GM04503 (cell line): ENCODE measurements around the gene HAO1.
"Not testable (repeated sequence)": the region's sequence is repeated elsewhere in the genome, so short reads cannot be mapped to it uniquely, and the experiment has no call there.

ENCODE experiments used
- DNase-seq: peaks from one replicate; pipeline ENCODE4 v3.0.0-alpha.2; 2012; ENCODE audit warnings: low read depth

The HAO1 gene

DNA sequence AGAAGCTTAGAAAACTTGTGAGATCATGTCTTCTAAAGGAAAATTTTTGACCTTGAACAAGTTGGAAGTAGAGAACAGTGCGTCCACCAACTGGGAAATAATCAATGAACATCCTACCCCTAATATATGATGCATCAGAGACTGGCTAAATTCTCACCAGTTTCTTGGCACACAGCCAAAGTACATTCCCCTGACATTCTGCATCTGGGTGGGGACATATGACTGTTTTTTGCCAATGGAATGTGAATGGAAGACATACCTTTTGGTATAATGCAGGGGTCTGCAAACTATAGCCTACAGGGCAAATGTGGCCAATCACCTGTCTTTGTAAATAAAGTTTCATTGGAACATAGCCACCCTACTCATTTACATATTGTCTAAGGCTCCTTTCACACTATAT is 84.7 kb downstream of the HAO1 start:
- DNase-seq: no peak

DNA sequence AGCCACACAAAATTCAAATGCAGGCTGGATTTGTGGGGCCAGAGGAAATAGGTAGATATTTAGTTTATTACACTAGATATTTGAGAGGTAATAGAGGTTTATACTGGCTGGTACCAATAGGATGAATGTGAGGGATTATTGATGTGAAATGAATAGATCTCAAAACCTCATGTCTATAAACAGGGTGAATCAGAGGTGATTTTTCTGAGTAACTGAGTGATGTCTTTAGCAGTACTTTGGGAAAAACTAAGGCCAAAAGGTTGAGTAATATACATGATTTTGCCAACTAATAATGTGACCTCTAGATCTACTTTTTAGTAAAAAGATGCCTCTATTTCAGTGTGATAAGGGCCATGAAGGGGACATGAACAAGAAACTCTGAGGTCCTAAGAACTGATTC is 86.8 kb downstream of the HAO1 start:
- no peak for DNase-seq

DNA sequence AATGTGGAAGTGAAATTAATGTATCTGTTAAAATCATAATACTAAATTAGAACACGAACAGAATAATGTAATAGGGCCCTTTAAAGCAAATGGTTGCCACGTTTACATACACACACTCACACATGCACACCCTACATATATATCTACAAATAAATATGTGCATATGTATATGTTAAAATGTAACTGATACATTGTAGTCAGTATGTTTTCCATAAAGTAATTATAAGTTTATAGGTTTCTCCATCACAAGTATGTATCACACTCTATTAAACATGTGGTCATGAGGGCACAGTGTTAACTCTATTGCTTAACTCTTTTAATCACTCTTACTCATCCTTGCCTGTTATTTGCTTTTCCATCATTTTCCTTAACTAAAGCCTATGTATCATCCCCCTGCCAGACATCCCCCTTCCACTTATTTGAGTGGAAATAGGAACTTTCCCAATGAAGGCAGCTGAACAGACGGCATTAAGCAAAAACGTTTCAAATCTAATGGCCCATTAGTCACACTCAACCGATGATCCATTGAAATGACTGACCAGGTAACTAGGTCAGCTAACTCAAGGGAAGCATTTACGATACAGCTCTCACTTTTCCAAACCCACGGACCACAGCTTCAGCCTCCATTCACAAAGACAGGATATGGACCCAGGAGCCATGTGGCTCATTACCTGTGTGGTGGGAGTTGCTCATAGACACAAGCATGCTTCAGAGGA is 89.3 kb downstream of the HAO1 start:
- no peak for DNase-seq

DNA sequence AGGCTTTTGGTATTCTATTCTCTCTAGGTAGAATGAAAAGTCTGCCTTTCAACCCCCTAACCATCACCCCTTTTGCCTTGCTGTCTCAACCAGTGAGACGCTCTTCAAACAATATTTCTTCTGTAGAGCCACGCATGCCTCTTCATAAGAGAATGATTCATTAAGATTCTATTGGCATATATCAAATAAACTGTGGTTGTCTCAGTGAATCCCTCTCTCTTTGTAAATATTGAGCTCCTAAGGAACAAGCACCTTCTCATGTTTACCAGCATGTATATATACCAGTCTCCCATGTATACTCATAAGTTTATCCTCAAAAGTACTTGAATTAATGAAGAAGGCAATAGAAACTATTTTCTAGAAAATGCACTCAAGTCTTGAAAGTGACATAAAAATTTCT is 90.6 kb downstream of the HAO1 start:
- DNase-seq: no peak

DNA sequence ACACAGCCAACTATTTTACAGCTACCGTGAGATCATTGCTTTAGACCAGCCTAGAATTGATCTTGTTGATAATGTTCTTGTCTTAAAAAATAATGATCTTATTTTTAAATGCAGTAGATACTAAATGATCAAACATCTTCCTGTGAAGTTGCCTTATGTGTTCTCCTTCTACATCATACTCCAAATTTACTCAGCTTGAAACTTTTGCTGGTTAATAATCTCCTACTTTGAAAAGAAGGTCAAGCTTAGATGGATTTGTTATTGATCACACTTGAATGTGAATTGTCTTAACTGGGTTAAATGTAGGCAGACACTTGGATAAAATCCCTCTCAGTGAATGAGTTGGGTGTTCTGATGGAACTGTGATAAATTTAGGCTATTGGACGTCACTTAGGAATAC is 91.9 kb downstream of the HAO1 start:
- no peak for DNase-seq

DNA sequence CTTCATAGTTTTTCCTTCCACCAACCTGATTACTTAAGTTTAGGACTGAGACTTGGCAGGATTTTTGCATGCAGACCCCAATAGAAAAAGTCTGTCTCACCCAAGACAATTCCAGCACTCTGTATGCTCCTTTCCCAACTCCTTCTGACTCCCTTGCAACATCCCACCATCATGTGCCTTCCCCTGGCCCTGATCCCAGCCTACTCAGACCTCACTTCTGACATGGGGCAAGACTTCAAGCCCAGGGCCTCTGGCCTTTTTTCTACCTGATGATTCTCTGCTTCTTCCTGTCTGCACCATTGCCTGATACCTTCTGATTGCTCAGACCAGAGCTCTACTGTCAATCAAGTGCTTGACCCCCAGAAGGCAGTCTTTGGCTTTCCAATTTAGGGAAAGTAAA is 96.6 kb downstream of the HAO1 start:
- no peak for DNase-seq

DNA sequence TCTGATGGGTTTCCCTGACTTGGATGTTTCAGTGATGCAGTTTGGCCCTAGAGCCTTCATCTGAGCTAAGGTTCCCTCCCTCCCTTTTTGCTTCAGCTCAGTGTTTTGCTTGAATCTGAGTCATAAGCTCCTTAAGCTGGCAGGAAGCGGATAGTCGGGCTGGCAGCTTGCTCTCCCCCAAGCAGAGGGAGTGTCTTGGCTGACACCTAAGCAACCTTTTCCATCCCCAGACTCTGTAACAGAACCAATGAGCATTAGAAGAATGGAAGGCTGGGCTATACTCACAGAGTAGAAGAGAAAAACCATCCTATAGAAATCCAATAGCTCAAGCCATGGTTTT is 98.3 kb downstream of the HAO1 start:
- DNase-seq: peak; percentile 42

DNA sequence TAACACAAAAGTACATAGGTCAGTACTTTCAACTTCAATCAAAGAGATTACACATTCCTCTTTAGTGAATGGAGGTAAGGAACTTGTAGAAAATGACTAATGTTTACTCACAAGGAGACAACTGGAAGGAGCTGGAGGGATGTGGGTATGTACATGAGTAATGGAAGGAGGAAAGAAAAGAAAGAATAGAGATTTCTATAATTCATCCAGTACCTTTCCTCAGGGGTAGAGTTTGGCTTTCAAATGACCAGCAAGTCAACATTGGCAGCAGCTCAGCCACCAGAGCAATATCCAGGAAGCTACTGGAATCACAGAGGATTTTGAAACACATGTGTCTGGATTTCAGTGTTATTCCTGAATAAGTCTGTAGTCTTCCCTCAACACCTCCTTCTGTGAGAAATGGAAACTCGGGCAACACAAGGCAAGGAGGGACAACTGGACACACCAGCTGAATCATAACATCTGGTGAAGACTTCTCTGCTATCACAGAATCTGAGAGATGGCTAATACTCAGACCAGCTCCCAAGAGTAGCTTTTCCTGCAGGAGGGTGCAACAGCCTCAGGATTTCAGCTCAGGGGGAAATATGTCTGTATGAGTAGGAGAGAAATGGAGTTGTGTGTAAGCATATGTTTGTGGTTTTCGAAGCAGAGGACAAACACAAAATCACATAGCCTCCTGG is 98.8 kb downstream of the HAO1 start:
- DNase-seq: no peak

DNA sequence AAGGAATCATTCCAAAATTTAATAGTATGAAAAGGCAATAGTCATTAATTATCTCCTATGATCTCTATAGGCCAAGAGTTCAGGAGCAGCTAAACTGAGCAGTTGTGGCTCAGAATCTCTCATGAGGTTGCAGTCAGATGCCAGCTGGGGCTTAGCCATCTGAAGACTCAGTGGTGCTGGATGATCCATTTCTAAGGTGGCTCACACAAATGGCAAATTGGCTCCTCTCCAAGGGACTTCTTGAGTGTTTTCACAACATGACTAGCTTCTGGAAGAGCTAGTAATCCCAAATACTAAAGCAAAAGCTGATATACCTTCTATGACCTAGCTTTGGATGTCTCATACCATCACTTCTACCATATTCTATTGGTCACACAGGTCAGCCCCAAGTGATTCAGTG is 104.2 kb downstream of the HAO1 start:
- no peak for DNase-seq

DNA sequence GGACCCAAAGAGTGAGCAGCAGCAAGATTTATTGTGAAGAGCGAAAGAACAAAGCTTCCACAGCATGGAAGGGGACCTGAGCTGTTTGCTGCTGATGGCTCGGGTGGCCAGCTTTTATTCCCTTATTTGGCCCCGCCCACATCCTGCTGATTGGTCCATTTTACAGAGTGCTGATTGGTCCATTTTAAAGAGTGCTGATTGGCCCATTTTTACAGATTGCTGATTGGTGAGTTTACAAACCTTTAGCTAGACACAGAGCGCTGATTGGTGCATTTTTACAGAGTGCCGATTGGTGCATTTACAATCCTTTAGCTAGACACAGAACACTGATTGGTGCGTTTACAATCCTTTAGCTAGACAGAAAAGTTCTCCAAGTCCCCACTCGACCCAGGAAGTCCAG is 105.8 kb downstream of the HAO1 start:
- not testable (repeated sequence) for DNase-seq
